ENCODE measurements around the gene AOAH.

DNA sequence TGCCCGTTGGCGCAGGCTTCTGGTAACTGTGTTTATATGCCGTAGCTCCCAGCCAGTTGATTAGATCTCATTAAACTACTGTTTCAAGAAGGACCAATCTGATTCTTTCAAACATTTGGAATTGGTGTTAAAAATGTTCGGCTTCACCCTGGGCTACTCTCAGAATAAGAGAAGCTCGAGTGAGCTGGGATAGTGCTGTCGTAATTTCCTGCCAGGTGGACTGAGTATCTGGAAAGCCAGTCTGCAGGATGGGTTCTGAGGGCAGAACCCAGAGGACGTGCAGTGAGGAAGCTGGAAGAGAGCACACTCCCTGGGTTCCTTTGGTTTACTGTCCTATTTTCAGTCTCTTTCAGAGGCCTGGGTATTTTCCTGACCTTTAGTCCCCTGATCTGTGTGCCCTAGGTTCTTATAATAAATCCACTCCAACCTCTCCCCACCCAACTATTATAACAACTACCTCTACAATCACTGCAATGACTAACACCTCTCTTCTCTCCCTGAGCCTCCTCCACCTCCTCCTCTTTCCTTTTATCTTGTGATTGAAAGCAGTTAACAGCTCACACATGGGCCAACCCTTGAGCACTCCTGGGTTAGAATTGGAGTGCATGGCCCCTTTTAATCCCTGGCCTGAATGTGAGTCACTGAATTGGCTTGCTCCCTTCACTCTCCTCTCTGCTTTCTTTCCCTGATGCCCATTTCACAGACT lies 63.0 kb downstream of the AOAH start:
- no peak for TF ChIP-seq TAF1 (IDR thresholded peaks at IDR 0.05; ENCODE audit: low read depth, low read length)
- no peak for TF ChIP-seq POLR2A (IDR thresholded peaks at IDR 0.05; ENCODE audit: low read depth, low read length)
- no peak for TF ChIP-seq PAX5 (IDR thresholded peaks at IDR 0.05; ENCODE audit: insufficient read depth, low read length, severe bottlenecking)
- no peak for TF ChIP-seq POU2F2 (IDR thresholded peaks at IDR 0.05; ENCODE audit: low read depth, low read length)
- TF ChIP-seq SPI1 (IDR thresholded peaks at IDR 0.05; ENCODE audit: low read depth, low read length) = no peak
- TF ChIP-seq POLR2AphosphoS5 (IDR thresholded peaks at IDR 0.05; ENCODE audit: low read depth, low read length) = no peak
